H1 (cell line): Measurements from ENCODE around the gene HK2. TPM values are rescaled to one million over a fixed set of nuclear protein-coding genes. Genes with fewer than 3 reads are reported as not detected.

Experiments used
- CTCF ChIA-PET: fragments of 300-600 bp; sonication (Branson Sonifier 250); formaldehyde crosslinking; loops from one replicate; lab custom pipeline; 2021; ENCODE audit not compliant: partially characterized antibody; lab: Charles Lee
- POLR2A ChIA-PET: fragments of 300-600 bp; sonication (Branson Sonifier 250); formaldehyde crosslinking; loops from one replicate; lab custom pipeline; 2021; ENCODE audit warnings: inconsistent platforms; ENCODE audit not compliant: partially characterized antibody; lab: Charles Lee
- DNase-seq, 2 experiments: peaks; one replicate each; pipeline versions ENCODE4 v3.0.0 to v3.0.0-alpha.2; 2010 to 2022; ENCODE audit warnings: low spot score in 2 of 2, low read depth in 1 of 2, mixed read lengths in 1 of 2
- FAIRE-seq: peaks from 2 replicates; lab custom pipeline; 2011; peaks lifted over from hg19 to GRCh38; lab: Jason Lieb, UNC
- H2AFZ ChIP-seq: 2 replicates; pipeline ENCODE4 v1.8.1; 2012; ENCODE audit warnings: low read length, inconsistent platforms
- H2AK5ac ChIP-seq: 2 replicates; pipeline ENCODE4 v1.6.1; 2013; ENCODE audit warnings: low read depth, low read length
- H2BK120ac ChIP-seq: replicated peaks from 2 replicates; pipeline ENCODE3; 2013; ENCODE audit warnings: low read depth, low read length, inconsistent platforms
- H2BK12ac ChIP-seq: 2 replicates; pipeline ENCODE4 v1.6.1; 2013; ENCODE audit warnings: low read depth, low read length
- H2BK15ac ChIP-seq: 2 replicates; pipeline ENCODE4 v1.6.1; 2013; ENCODE audit warnings: low read length
- H2BK20ac ChIP-seq: 2 replicates; pipeline ENCODE4 v1.6.1; 2013; ENCODE audit warnings: low read length
- H2BK5ac ChIP-seq: 2 replicates; pipeline ENCODE4 v1.6.1; 2013; ENCODE audit warnings: low read depth, low read length
- H3K14ac ChIP-seq: 2 replicates; pipeline ENCODE4 v1.6.1; 2013; ENCODE audit warnings: inconsistent platforms; ENCODE audit not compliant: insufficient read length
- H3K18ac ChIP-seq: 2 replicates; pipeline ENCODE4 v1.6.1; 2013; ENCODE audit warnings: low read length; ENCODE audit errors: extremely low read depth
- H3K23ac ChIP-seq: 2 replicates; pipeline ENCODE4 v1.6.1; 2013; ENCODE audit warnings: inconsistent platforms; ENCODE audit not compliant: insufficient read length
- H3K23me2 ChIP-seq: 2 replicates; pipeline ENCODE4 v1.6.1; 2013; ENCODE audit warnings: low read depth, low read length
- H3K27ac ChIP-seq: 2 replicates; pipeline ENCODE4 v1.6.1; 2011; ENCODE audit warnings: low read depth, low read length, inconsistent platforms
- H3K27me3 ChIP-seq, 4 experiments: replicated peaks in 1 of 4; 1 replicate in 1 of 4; 2 replicates in 3 of 4; pipeline versions ENCODE4 v1.6.1 to v1.8.1; 2011 to 2013; ENCODE audit warnings: low read length in 3 of 4, mild to moderate bottlenecking in 3 of 4, inconsistent platforms in 2 of 4, mixed read lengths in 2 of 4, moderate library complexity in 1 of 4; ENCODE audit not compliant: control insufficient read depth in 3 of 4, insufficient read depth in 3 of 4; ENCODE audit errors: extremely low read depth in 1 of 4
- H3K36me3 ChIP-seq, 4 experiments: 2 replicates each; pipeline versions ENCODE4 v1.6.1 to v1.8.1; 2011 to 2013; ENCODE audit warnings: mild to moderate bottlenecking in 4 of 4, low read length in 3 of 4, moderate library complexity in 2 of 4, control low read depth in 1 of 4, inconsistent platforms in 1 of 4; ENCODE audit not compliant: insufficient read depth in 4 of 4, control insufficient read depth in 2 of 4
- H3K4ac ChIP-seq: replicated peaks from 2 replicates; pipeline ENCODE3; 2013; ENCODE audit warnings: low read length, low read depth, mixed read lengths, inconsistent platforms; ENCODE audit not compliant: insufficient read length
- H3K4me1 ChIP-seq, 4 experiments: replicated peaks in 1 of 4; 1 replicate in 1 of 4; 2 replicates in 3 of 4; pipeline versions ENCODE4 v1.6.1 to v1.8.1; 2011 to 2013; ENCODE audit warnings: low read length in 3 of 4, inconsistent platforms in 2 of 4, mixed read lengths in 1 of 4; ENCODE audit not compliant: insufficient read depth in 4 of 4, control insufficient read depth in 3 of 4
- H3K4me2 ChIP-seq, 2 experiments: 2 replicates each; pipeline versions ENCODE4 v1.6.1 to v1.8.1; 2011 to 2013; ENCODE audit warnings: low read depth in 2 of 2, low read length in 2 of 2, control low read depth in 1 of 2, inconsistent platforms in 1 of 2, mild to moderate bottlenecking in 1 of 2; ENCODE audit not compliant: insufficient read depth in 1 of 2
- H3K4me3 ChIP-seq, 4 experiments: fragments of 200-600, 300-600 bp in 1 of 4; sonication (generic), shearing (Covaris generic), sonication (Bioruptor Twin) in 1 of 4; 2 replicates each; pipeline versions ENCODE4 v1.5.1 to v1.8.1; 2011 to 2016; ENCODE audit warnings: low read length in 4 of 4, low read depth in 3 of 4, control low read depth in 2 of 4, inconsistent platforms in 2 of 4, mild to moderate bottlenecking in 2 of 4, mixed read lengths in 1 of 4, moderate library complexity in 1 of 4; ENCODE audit not compliant: insufficient read depth in 2 of 4; ENCODE audit errors: extremely low read depth in 1 of 4
- H3K56ac ChIP-seq: replicated peaks from 2 replicates; pipeline ENCODE3; 2013; ENCODE audit warnings: low read depth, mild to moderate bottlenecking, mixed read lengths, low read length, inconsistent platforms; ENCODE audit not compliant: insufficient read length
- H3K79me1 ChIP-seq: 2 replicates; pipeline ENCODE4 v1.6.1; 2013; ENCODE audit warnings: low read depth, low read length, control low read depth
- H3K79me2 ChIP-seq, 2 experiments: 2 replicates each; pipeline versions ENCODE4 v1.6.1 to v1.8.1; 2012 to 2013; ENCODE audit warnings: low read length in 2 of 2, mild to moderate bottlenecking in 2 of 2, inconsistent platforms in 1 of 2; ENCODE audit not compliant: insufficient read depth in 2 of 2, control insufficient read depth in 1 of 2
- H3K9ac ChIP-seq, 4 experiments: replicated peaks in 1 of 4; 1 replicate in 1 of 4; 2 replicates in 3 of 4; pipeline versions ENCODE4 v1.6.1 to v1.8.1; 2011 to 2013; ENCODE audit warnings: low read depth in 3 of 4, low read length in 3 of 4, control low read depth in 2 of 4, mild to moderate bottlenecking in 2 of 4, moderate library complexity in 2 of 4, inconsistent platforms in 1 of 4; ENCODE audit errors: extremely low read depth in 1 of 4
- H3K9me3 ChIP-seq, 2 experiments: 2 replicates each; pipeline versions ENCODE4 v1.6.1 to v1.8.1; 2012 to 2013; ENCODE audit warnings: mild to moderate bottlenecking in 2 of 2, moderate library complexity in 2 of 2, control low read depth in 1 of 2, inconsistent platforms in 1 of 2, low read depth in 1 of 2, low read length in 1 of 2, mixed read lengths in 1 of 2; ENCODE audit not compliant: insufficient read depth in 2 of 2
- H4K20me1 ChIP-seq, 2 experiments: replicated peaks in 1 of 2; 2 replicates each; pipeline versions ENCODE3 to v1.8.1; 2011 to 2013; ENCODE audit warnings: inconsistent platforms in 2 of 2, low read length in 2 of 2, mild to moderate bottlenecking in 1 of 2; ENCODE audit not compliant: insufficient read depth in 2 of 2, control insufficient read depth in 1 of 2
- H4K5ac ChIP-seq: 2 replicates; pipeline ENCODE4 v1.6.1; 2013; ENCODE audit warnings: low read length, low read depth, mixed read lengths, inconsistent platforms; ENCODE audit not compliant: insufficient read length
- H4K8ac ChIP-seq: 2 replicates; pipeline ENCODE4 v1.8.0; 2013; ENCODE audit warnings: mild to moderate bottlenecking, moderate library complexity, low read length, inconsistent platforms; ENCODE audit not compliant: insufficient read depth; ENCODE audit errors: extremely low read depth
- H4K91ac ChIP-seq: replicated peaks from 2 replicates; pipeline ENCODE3; 2013; ENCODE audit warnings: low read length, mixed read lengths, inconsistent platforms; ENCODE audit not compliant: insufficient read length
- PHF8 ChIP-seq: fragments of 200-600 bp; sonication (generic); conservative IDR thresholded peaks from 2 replicates; pipeline ENCODE4 v1.7.1; 2012; ENCODE audit warnings: low read depth, mild to moderate bottlenecking, inconsistent platforms, low read length, moderate library complexity
- RFX5 ChIP-seq: IDR thresholded peaks from 2 replicates; pipeline ENCODE4 v1.6.1; 2011; ENCODE audit warnings: low read depth, low read length, improper control_type of control experiment, borderline replicate concordance
- WGBS, 2 experiments: shearing (Covaris generic) in 1 of 2; methylation state at CpG; one replicate each; pipeline versions ENCODE4 v1.1.6 to v1.1.7; 2013 to 2015; ENCODE audit warnings: low lambda C conversion rate in 2 of 2, mixed read lengths in 2 of 2, inconsistent platforms in 1 of 2, low coverage in 1 of 2, missing lambda C conversion rate in 1 of 2; ENCODE audit not compliant: insufficient replicate concordance in 2 of 2, insufficient coverage in 1 of 2, insufficient read length in 1 of 2; ENCODE audit errors: extremely low coverage in 1 of 2, missing lambda C conversion rate in 1 of 2; 5-methylcytosine and 5-hydroxymethylcytosine counted together
- polyA plus RNA-seq, 7 experiments: library from polyadenylated mRNA; depleted of rRNA in 3 of 7; stranded (reverse) in 5 of 7; unstranded in 2 of 7; fragments of >200 nt in 5 of 7; fragments of 200-250 nt in 2 of 7; gene quantifications; 1 replicate in 5 of 7; 2 replicates in 1 of 7; 4 replicates in 1 of 7; pipeline versions ENCODE4 v1.2.1 to v1.2.3, GENCODE V29; 2011 to 2013; ENCODE audit warnings: missing spikeins in 2 of 7, mixed read lengths in 2 of 7
- total RNA-seq: library from RNA; stranded (reverse); fragmentation: NEBNext Ultra II Directional; extraction: Animal tissue kit (Norgen Biotek cat#: 25700); gene quantifications from 2 replicates; pipeline ENCODE4 v1.2.1, GENCODE V29; 2021

Gene HK2
- total and polyA plus RNA-seq, 2 of the 8 experiments (the other 6 are each of a cell fraction or from before 2014, with no cell fraction given), result 22.1 to 61.9 TPM

DNA sequence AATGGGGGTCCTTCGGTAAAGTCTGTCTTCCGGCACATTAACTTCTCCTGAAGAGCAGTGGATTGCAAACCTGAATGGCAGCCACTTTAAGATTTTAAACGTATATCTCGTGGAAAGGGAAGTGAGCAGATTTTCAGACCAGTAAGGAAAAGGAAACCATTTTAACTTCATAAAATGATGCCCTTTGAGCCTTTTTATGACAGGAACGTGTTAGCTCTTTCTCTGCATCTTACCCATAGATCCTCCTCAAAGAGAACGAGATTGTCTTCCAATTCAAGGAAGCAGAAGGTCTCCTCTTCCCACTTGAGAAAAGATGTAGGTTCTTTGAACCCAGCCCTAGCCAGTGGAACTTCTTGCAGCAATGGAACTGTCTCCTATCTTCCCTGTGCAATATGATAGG, 35.6 kb downstream of the HK2 start:
- Histone ChIP-seq H4K20me1 (peaks cover 3 to 19% of the 10 kb centered on the region in 2 experiments), H3K56ac (no peak overlapping the region), H3K79me2 (peaks cover 0 to 68% of the 10 kb centered on the region in 2 experiments; a peak in 2 of 4 replicates), H3K14ac (no peak overlapping the region), H2BK12ac (no peak overlapping the region), H2BK5ac (no peak overlapping the region), H3K4me2 (no peak overlapping the region), H3K23ac (no peak overlapping the region), H3K27ac (no peak overlapping the region), H3K79me1 (peaks cover 16% of the 10 kb centered on the region), H3K9me3 (no peaks in the 10 kb centered on the region), H4K8ac (no peak overlapping the region), H2BK15ac (no peak overlapping the region), H3K4me3 (no peak overlapping the region), H4K91ac (no peak overlapping the region), H3K27me3 (no peaks in the 10 kb centered on the region), H3K36me3 (peaks cover 17 to 45% (median 30%) of the 10 kb centered on the region in 4 experiments), H3K23me2 (no peaks in the 10 kb centered on the region), H4K5ac (no peak overlapping the region), H3K4ac (no peak overlapping the region), H2BK20ac (no peak overlapping the region), H3K9ac (no peak overlapping the region), H2AK5ac (no peak overlapping the region), H2BK120ac (no peak overlapping the region), H2AFZ (no peak overlapping the region), H3K4me1 (peaks cover 0 to 5% (median 2%) of the 10 kb centered on the region in 4 experiments; a peak in 4 of 7 replicates), H3K18ac (no peak overlapping the region)
- WGBS, 2 experiments, result 87% methylated on average over 6 of the region's 6 CpGs; no CpG with 5 or more reads in 1 of the 2 experiments
- CTCF ChIA-PET, result interaction anchor here (0.6 to 1.0 kb wide), 2 partner anchors 58 to 175 kb away, joined by 3 to 4 read pairs; no protein-coding TSS in a partner anchor
- FAIRE-seq (no peak), DNase-seq (no peak)
- TF ChIP-seq RFX5 (no peak), PHF8 (no peak)
- TF ChIP-seq, all 59 proteins: peak for 0
- POLR2A ChIA-PET, result interaction anchor here (0.9 kb wide), 1 partner anchor 34 kb away, joined by 3 read pairs; no protein-coding TSS in a partner anchor
